Measurements from ENCODE around the gene CACNB1. TPM values are rescaled to one million over a fixed set of nuclear protein-coding genes. Genes with fewer than 3 reads are reported as not detected.

CACNB1 gene
- total and polyA plus RNA-seq, 2 of the 13 experiments (the other 11 are each of a cell fraction or from before 2014, with no cell fraction given), result 0.75 to 1.5 TPM

GRCh38 chr17:39197380-39198185 is at the start of gene CACNB1 (continued):
- TF ChIP-seq, protein P1, sequence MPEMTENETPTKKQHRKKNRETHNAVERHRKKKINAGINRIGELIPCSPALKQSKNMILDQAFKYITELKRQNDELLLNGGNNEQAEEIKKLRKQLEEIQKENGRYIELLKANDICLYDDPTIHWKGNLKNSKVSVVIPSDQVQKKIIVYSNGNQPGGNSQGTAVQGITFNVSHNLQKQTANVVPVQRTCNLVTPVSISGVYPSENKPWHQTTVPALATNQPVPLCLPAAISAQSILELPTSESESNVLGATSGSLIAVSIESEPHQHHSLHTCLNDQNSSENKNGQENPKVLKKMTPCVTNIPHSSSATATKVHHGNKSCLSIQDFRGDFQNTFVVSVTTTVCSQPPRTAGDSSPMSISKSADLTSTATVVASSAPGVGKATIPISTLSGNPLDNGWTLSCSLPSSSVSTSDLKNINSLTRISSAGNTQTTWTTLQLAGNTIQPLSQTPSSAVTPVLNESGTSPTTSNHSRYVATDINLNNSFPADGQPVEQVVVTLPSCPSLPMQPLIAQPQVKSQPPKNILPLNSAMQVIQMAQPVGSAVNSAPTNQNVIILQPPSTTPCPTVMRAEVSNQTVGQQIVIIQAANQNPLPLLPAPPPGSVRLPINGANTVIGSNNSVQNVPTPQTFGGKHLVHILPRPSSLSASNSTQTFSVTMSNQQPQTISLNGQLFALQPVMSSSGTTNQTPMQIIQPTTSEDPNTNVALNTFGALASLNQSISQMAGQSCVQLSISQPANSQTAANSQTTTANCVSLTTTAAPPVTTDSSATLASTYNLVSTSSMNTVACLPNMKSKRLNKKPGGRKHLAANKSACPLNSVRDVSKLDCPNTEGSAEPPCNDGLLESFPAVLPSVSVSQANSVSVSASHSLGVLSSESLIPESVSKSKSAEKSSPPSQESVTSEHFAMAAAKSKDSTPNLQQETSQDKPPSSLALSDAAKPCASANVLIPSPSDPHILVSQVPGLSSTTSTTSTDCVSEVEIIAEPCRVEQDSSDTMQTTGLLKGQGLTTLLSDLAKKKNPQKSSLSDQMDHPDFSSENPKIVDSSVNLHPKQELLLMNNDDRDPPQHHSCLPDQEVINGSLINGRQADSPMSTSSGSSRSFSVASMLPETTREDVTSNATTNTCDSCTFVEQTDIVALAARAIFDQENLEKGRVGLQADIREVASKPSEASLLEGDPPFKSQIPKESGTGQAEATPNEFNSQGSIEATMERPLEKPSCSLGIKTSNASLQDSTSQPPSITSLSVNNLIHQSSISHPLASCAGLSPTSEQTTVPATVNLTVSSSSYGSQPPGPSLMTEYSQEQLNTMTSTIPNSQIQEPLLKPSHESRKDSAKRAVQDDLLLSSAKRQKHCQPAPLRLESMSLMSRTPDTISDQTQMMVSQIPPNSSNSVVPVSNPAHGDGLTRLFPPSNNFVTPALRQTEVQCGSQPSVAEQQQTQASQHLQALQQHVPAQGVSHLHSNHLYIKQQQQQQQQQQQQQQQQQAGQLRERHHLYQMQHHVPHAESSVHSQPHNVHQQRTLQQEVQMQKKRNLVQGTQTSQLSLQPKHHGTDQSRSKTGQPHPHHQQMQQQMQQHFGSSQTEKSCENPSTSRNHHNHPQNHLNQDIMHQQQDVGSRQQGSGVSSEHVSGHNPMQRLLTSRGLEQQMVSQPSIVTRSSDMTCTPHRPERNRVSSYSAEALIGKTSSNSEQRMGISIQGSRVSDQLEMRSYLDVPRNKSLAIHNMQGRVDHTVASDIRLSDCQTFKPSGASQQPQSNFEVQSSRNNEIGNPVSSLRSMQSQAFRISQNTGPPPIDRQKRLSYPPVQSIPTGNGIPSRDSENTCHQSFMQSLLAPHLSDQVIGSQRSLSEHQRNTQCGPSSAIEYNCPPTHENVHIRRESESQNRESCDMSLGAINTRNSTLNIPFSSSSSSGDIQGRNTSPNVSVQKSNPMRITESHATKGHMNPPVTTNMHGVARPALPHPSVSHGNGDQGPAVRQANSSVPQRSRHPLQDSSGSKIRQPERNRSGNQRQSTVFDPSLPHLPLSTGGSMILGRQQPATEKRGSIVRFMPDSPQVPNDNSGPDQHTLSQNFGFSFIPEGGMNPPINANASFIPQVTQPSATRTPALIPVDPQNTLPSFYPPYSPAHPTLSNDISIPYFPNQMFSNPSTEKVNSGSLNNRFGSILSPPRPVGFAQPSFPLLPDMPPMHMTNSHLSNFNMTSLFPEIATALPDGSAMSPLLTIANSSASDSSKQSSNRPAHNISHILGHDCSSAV (CRISPR knock-in tag; IDR thresholded peaks at IDR 0.05; ENCODE audit: borderline replicate concordance), result no peak
- TF ChIP-seq HHEX (CRISPR knock-in tag; IDR thresholded peaks at IDR 0.05), result no peak
- TF ChIP-seq FOSL1 (CRISPR knock-in tag; IDR thresholded peaks at IDR 0.05; ENCODE audit: borderline replicate concordance), result no peak
- TF ChIP-seq MYC (CRISPR knock-in tag; IDR thresholded peaks at IDR 0.05; ENCODE audit: borderline replicate concordance), result peak; percentile 44
- 0 out of 2 replicates have a peak, but pooled peaks have one; percentile 45 for TF ChIP-seq MXD4 (CRISPR knock-in tag; IDR thresholded peaks at IDR 0.05)
- no peak for TF ChIP-seq SNAPC2 (CRISPR knock-in tag; IDR thresholded peaks at IDR 0.05)
- TF ChIP-seq ZNF101 (CRISPR knock-in tag; IDR thresholded peaks at IDR 0.05; ENCODE audit: borderline replicate concordance, low read depth), result no peak
- no peak for TF ChIP-seq SKI (IDR thresholded peaks at IDR 0.05; ENCODE audit: partially characterized antibody)
- no peak for TF ChIP-seq NCOA1 (CRISPR knock-in tag; IDR thresholded peaks at IDR 0.05)
- TF ChIP-seq ZNF562 (CRISPR knock-in tag; IDR thresholded peaks at IDR 0.05; ENCODE audit: borderline replicate concordance), result no peak
- TF ChIP-seq, protein P2, sequence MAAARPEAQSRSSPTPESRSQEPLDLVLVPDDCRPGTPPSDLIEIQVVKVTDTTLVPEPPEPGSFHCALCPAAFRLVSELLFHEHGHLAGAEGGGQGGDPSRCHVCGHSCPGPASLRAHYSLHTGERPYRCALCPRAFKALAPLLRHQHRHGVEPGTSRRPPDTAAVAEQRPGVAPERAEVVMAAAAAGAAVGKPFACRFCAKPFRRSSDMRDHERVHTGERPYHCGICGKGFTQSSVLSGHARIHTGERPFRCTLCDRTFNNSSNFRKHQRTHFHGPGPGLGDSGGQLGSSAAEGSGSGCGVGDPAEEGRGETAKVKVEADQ (CRISPR knock-in tag; IDR thresholded peaks at IDR 0.05; ENCODE audit: borderline replicate concordance), result peak; percentile 60; the same call in 1 of the 2 replicates
- no peak for TF ChIP-seq ZXDC (CRISPR knock-in tag; IDR thresholded peaks at IDR 0.05)
- TF ChIP-seq ZFP36 (IDR thresholded peaks at IDR 0.05; ENCODE audit: borderline replicate concordance, low read depth, low read length, partially characterized antibody), result no peak
- TF ChIP-seq, protein P3, sequence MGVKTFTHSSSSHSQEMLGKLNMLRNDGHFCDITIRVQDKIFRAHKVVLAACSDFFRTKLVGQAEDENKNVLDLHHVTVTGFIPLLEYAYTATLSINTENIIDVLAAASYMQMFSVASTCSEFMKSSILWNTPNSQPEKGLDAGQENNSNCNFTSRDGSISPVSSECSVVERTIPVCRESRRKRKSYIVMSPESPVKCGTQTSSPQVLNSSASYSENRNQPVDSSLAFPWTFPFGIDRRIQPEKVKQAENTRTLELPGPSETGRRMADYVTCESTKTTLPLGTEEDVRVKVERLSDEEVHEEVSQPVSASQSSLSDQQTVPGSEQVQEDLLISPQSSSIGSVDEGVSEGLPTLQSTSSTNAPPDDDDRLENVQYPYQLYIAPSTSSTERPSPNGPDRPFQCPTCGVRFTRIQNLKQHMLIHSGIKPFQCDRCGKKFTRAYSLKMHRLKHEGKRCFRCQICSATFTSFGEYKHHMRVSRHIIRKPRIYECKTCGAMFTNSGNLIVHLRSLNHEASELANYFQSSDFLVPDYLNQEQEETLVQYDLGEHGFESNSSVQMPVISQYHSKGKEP (CRISPR knock-in tag; IDR thresholded peaks at IDR 0.05), result no peak
- TF ChIP-seq ZNF550 (CRISPR knock-in tag; IDR thresholded peaks at IDR 0.05; ENCODE audit: borderline replicate concordance), result no peak
- no peak for TF ChIP-seq NFRKB (IDR thresholded peaks at IDR 0.05)
